ENCODE data around the gene AMPD2. TPM values are rescaled to one million over a fixed set of nuclear protein-coding genes. Genes with fewer than 3 reads are reported as not detected.

The AMPD2 gene
- total and polyA plus RNA-seq, 2 experiments from 2014 or later = 61.3 to 79.3 TPM

- no peak overlapping the region for H3K4me3 ChIP-seq
- H3K36me3 ChIP-seq (ENCODE audit: low read depth) = peaks cover 92% of the 10 kb centered on the region
- H3K4me2 ChIP-seq (ENCODE audit: unreplicated experiment) = no peak overlapping the region
- H3F3A ChIP-seq (ENCODE audit: insufficient read depth) = peaks cover 24% of the 10 kb centered on the region
- TF ChIP-seq EZH2 (IDR thresholded peaks at IDR 0.05; ENCODE audit: insufficient read depth, poor library complexity, severe bottlenecking) (no peak), EZH2phosphoT487 (IDR thresholded peaks at IDR 0.05; ENCODE audit: insufficient read depth, low read depth) (no peak)
- H4K20me1 ChIP-seq (ENCODE audit: insufficient read depth) = no peaks in the 10 kb centered on the region
- H3K9ac ChIP-seq = no peak overlapping the region
- H3K9me2 ChIP-seq (ENCODE audit: insufficient read depth) = no peaks in the 10 kb centered on the region
- no peak overlapping the region for H2AFZ ChIP-seq
- H3K4me1 ChIP-seq (ENCODE audit: insufficient read depth) = no peaks in the 10 kb centered on the region
- no peak for DNase-seq
- H3K79me2 ChIP-seq (ENCODE audit: insufficient read depth) = peaks cover 76% of the 10 kb centered on the region
- H3K27me3 ChIP-seq (replicated peaks; ENCODE audit: insufficient read depth) = no peaks in the 10 kb centered on the region
- in situ Hi-C loops (cut with MboI) = no loop called here
- no peak overlapping the region for H3K27ac ChIP-seq
- WGBS, 2 experiments (ENCODE audit: low coverage in 1 of 2, low lambda C conversion rate in 2 of 2, missing lambda C conversion rate in 2 of 2) = 79 to 84% methylated on average over 3 of the region's 3 CpGs
- H3K9me3 ChIP-seq (ENCODE audit: low read depth) = no peaks in the 10 kb centered on the region
These were observed 30.5 kb upstream of the AMPD2 start for GRCh38 chr1:109589177-109589576.

GRCh38 chr1:109589679-109590078 is 30.0 kb upstream of the AMPD2 start:
- peaks cover 86% of the 10 kb centered on the region for H3K36me3 ChIP-seq (ENCODE audit: low read depth)
- H3K27me3 ChIP-seq (replicated peaks; ENCODE audit: insufficient read depth) = no peaks in the 10 kb centered on the region
- in situ Hi-C loops (cut with MboI) = no loop called here
- H3K9me2 ChIP-seq (ENCODE audit: insufficient read depth) = no peaks in the 10 kb centered on the region
- peaks cover 24% of the 10 kb centered on the region for H3F3A ChIP-seq (ENCODE audit: insufficient read depth)
- no peak overlapping the region for H3K27ac ChIP-seq
- H3K4me3 ChIP-seq = no peak overlapping the region
- H2AFZ ChIP-seq = no peak overlapping the region
- peaks cover under 1% of the 10 kb centered on the region for H3K4me1 ChIP-seq (ENCODE audit: insufficient read depth)
- no peak overlapping the region for H3K4me2 ChIP-seq (ENCODE audit: unreplicated experiment)
- H4K20me1 ChIP-seq (ENCODE audit: insufficient read depth) = no peaks in the 10 kb centered on the region
- no peak for DNase-seq
- H3K9me3 ChIP-seq (ENCODE audit: low read depth) = no peaks in the 10 kb centered on the region
- H3K9ac ChIP-seq = no peak overlapping the region
- TF ChIP-seq EZH2 (IDR thresholded peaks at IDR 0.05; ENCODE audit: insufficient read depth, poor library complexity, severe bottlenecking) = no peak
- no peak for TF ChIP-seq EZH2phosphoT487 (IDR thresholded peaks at IDR 0.05; ENCODE audit: insufficient read depth, low read depth)
- peaks cover 75% of the 10 kb centered on the region for H3K79me2 ChIP-seq (ENCODE audit: insufficient read depth)

DNA sequence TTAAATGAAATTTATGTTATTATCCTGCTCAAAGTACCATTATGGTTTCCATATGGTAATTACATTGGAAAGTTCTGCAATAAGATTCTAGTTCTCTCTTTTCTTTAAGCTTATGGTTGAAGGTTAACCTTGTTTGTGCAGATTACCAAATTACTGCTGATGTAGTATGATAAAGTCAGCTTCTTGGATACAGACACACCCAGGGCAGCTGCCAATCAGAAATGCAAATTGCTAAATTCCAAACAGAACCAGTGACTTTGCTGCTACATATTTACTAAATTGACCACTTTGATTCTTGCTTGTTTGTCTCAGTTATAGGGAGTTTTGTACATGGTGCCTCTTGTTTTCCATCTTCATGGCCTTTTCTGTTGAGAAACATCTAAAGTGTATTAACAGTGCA is 26.7 kb upstream of the AMPD2 start:
- Histone ChIP-seq H3K79me2 (ENCODE audit: insufficient read depth) (peaks cover 61% of the 10 kb centered on the region), H3K4me3 (no peak overlapping the region), H3K27ac (no peak overlapping the region), H3K9me2 (ENCODE audit: insufficient read depth) (no peaks in the 10 kb centered on the region), H3K4me1 (ENCODE audit: insufficient read depth) (peaks cover 21% of the 10 kb centered on the region), H3K36me3 (ENCODE audit: low read depth) (peaks cover 68% of the 10 kb centered on the region), H3F3A (ENCODE audit: insufficient read depth) (peaks cover 39% of the 10 kb centered on the region), H3K27me3 (replicated peaks; ENCODE audit: insufficient read depth) (no peaks in the 10 kb centered on the region), H3K9me3 (ENCODE audit: low read depth) (no peaks in the 10 kb centered on the region), H3K9ac (no peak overlapping the region), H4K20me1 (ENCODE audit: insufficient read depth) (no peaks in the 10 kb centered on the region), H3K4me2 (ENCODE audit: unreplicated experiment) (no peak overlapping the region), H2AFZ (no peak overlapping the region)
- TF ChIP-seq EZH2 (IDR thresholded peaks at IDR 0.05; ENCODE audit: insufficient read depth, poor library complexity, severe bottlenecking) (no peak), EZH2phosphoT487 (IDR thresholded peaks at IDR 0.05; ENCODE audit: insufficient read depth, low read depth) (no peak)
- DNase-seq = no peak
- in situ Hi-C loops (cut with MboI) = no loop called here

GRCh38 chr1:109595531-109595930 is 24.1 kb upstream of the AMPD2 start:
- in situ Hi-C loops (cut with MboI) = no loop called here

DNA sequence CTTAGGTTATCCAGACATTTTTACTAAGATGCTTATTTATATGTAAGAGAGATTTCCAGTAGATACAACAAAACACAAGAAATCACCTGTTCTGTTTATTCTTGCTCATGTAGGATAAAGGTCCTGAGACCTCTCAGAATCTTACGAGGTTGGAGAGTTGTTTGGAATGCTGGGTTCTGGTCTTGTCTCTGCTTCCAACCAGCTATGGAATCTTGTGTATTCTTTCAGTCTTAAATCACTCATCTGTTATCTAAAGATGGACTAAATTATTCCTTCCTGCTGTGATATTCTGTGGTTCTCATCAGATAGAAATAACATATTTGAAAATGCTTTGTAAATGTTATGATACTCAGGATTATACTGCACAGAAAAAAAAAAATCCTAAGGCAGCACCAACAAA is 21.5 kb upstream of the AMPD2 start:
- no peak for TF ChIP-seq EZH2phosphoT487 (IDR thresholded peaks at IDR 0.05; ENCODE audit: insufficient read depth, low read depth)
- TF ChIP-seq EZH2 (IDR thresholded peaks at IDR 0.05; ENCODE audit: insufficient read depth, poor library complexity, severe bottlenecking) = no peak
- peaks cover 30% of the 10 kb centered on the region; the same call in 1 of the 2 replicates for H3K36me3 ChIP-seq (ENCODE audit: low read depth)
- no peak overlapping the region for H2AFZ ChIP-seq

More at GRCh38 chr1:109595531-109595930, 24.1 kb upstream of the AMPD2 start:
- TF ChIP-seq EZH2phosphoT487 (IDR thresholded peaks at IDR 0.05; ENCODE audit: insufficient read depth, low read depth) (no peak), EZH2 (IDR thresholded peaks at IDR 0.05; ENCODE audit: insufficient read depth, poor library complexity, severe bottlenecking) (no peak)
- Histone ChIP-seq H3K9ac (peak overlapping the region; percentile 23), H3K27me3 (replicated peaks; ENCODE audit: insufficient read depth) (no peaks in the 10 kb centered on the region), H2AFZ (no peak overlapping the region), H4K20me1 (ENCODE audit: insufficient read depth) (no peaks in the 10 kb centered on the region), H3K79me2 (ENCODE audit: insufficient read depth) (peaks cover 69% of the 10 kb centered on the region), H3K4me1 (ENCODE audit: insufficient read depth) (peaks cover 21% of the 10 kb centered on the region), H3K9me3 (ENCODE audit: low read depth) (no peaks in the 10 kb centered on the region), H3K27ac (peak overlapping the region; percentile 54), H3F3A (ENCODE audit: insufficient read depth) (peaks cover 39% of the 10 kb centered on the region), H3K9me2 (ENCODE audit: insufficient read depth) (no peaks in the 10 kb centered on the region), H3K36me3 (ENCODE audit: low read depth) (peaks cover 54% of the 10 kb centered on the region), H3K4me2 (ENCODE audit: unreplicated experiment) (peak overlapping the region; percentile 73), H3K4me3 (peak overlapping the region; percentile 27; the same call in 1 of the 2 replicates)
- DNase-seq = peak; percentile 58
- WGBS, 2 experiments (ENCODE audit: low coverage in 1 of 2, low lambda C conversion rate in 2 of 2, missing lambda C conversion rate in 2 of 2) = 41 to 44% methylated on average over 2 of the region's 2 CpGs

More for the DNA sequence above, 21.5 kb upstream of the AMPD2 start:
- Histone ChIP-seq H3K27ac (no peak overlapping the region), H3K9me3 (ENCODE audit: low read depth) (no peaks in the 10 kb centered on the region), H3K4me3 (no peak overlapping the region), H3F3A (ENCODE audit: insufficient read depth) (peaks cover 23% of the 10 kb centered on the region), H3K4me2 (ENCODE audit: unreplicated experiment) (no peak overlapping the region), H3K4me1 (ENCODE audit: insufficient read depth) (peaks cover 21% of the 10 kb centered on the region), H3K79me2 (ENCODE audit: insufficient read depth) (peaks cover 56% of the 10 kb centered on the region), H3K9ac (no peak overlapping the region), H4K20me1 (ENCODE audit: insufficient read depth) (no peaks in the 10 kb centered on the region), H3K27me3 (replicated peaks; ENCODE audit: insufficient read depth) (no peaks in the 10 kb centered on the region), H3K9me2 (ENCODE audit: insufficient read depth) (no peaks in the 10 kb centered on the region)
- DNase-seq = no peak
- in situ Hi-C loops (cut with MboI) = no loop called here
- 94 to 100% methylated on average over 1 of the region's 1 CpG for WGBS, 2 experiments (ENCODE audit: low coverage in 1 of 2, low lambda C conversion rate in 2 of 2, missing lambda C conversion rate in 2 of 2)
